ENCODE data around the gene HLCS. TPM values are rescaled to one million over a fixed set of nuclear protein-coding genes. Genes with fewer than 3 reads are reported as not detected.
"Not testable (repeated sequence)": the region's sequence is repeated elsewhere in the genome, so short reads cannot be mapped to it uniquely, and the experiment has no call there.

Gene HLCS
- total and polyA plus RNA-seq, 7 donors, result 3.0 to 26.0 (median 12.5) TPM

- Histone ChIP-seq H3K36me3 (no peaks in the 10 kb centered on the region), H3K27me3 (peaks cover 0 to 13% (median 7%) of the 10 kb centered on the region in 3 donors), H3K27ac (peak overlapping the region; percentile 86 to 92 (median 88)), H3K4me3 (peak overlapping the region; percentile 53 to 60 (median 58)), H3K9me3 (no peaks in the 10 kb centered on the region), H3K4me1 (peaks cover 0 to 9% (median 0%) of the 10 kb centered on the region in 4 donors)
- TF ChIP-seq POLR2A (IDR thresholded peaks at IDR 0.05) (no peak), POLR2AphosphoS5 (IDR thresholded peaks at IDR 0.05) (no peak), EP300 (IDR thresholded peaks at IDR 0.05) (no peak), CTCF (IDR thresholded peaks at IDR 0.05) (no peak)
- intact Hi-C loops (cut with DNase I), result loop anchor here (1.0 to 5.0 kb wide), 3 partner anchors 24 to 82 kb away; partner anchors contain the start of genes HLCS, PIGP and TTC3
- DNase-seq, result no peak
- WGBS, 2 donors, result 66 to 78% methylated on average over 21 of the region's 21 CpGs
Observed at GRCh38 chr21:36990508-36991205, 24.2 kb upstream of the HLCS start.

GRCh38 chr21:36989699-36990507, 23.4 kb upstream of the HLCS start:
- peak overlapping the region; percentile 86 to 92 (median 88) for H3K27ac ChIP-seq
- DNase-seq, result peak; percentile 97
- peak in 3 of 4 donors; percentile 3 to 48 (median 41) for TF ChIP-seq POLR2AphosphoS5 (IDR thresholded peaks at IDR 0.05)
- TF ChIP-seq POLR2A (IDR thresholded peaks at IDR 0.05), result no peak
- TF ChIP-seq CTCF (IDR thresholded peaks at IDR 0.05), result peak in 2 of 4 experiments; percentile 70 to 94
- peaks cover 0 to 9% (median 0%) of the 10 kb centered on the region in 4 donors for H3K4me1 ChIP-seq
- H3K4me3 ChIP-seq, result peak overlapping the region; percentile 53 to 60 (median 58)
- intact Hi-C loops (cut with DNase I), result loop anchor here (1.0 to 5.0 kb wide), 3 partner anchors 24 to 82 kb away; partner anchors contain the start of genes HLCS, PIGP and TTC3
- H3K27me3 ChIP-seq, result peaks cover 0 to 13% (median 7%) of the 10 kb centered on the region in 3 donors
- no peaks in the 10 kb centered on the region for H3K9me3 ChIP-seq
- WGBS, 2 donors, result 1 to 3% methylated on average over 97 of the region's 97 CpGs
- H3K36me3 ChIP-seq, result no peaks in the 10 kb centered on the region

GRCh38 chr21:36989199-36989698, 22.8 kb upstream of the HLCS start:
- H3K27ac ChIP-seq, result peak overlapping the region; percentile 86 to 92 (median 88)
- H3K27me3 ChIP-seq; intact Hi-C loops (cut with DNase I); H3K4me1 ChIP-seq; DNase-seq; H3K9me3 ChIP-seq; H3K36me3 ChIP-seq: not testable (repeated sequence)
- H3K4me3 ChIP-seq, result peak overlapping the region; percentile 44 to 60 (median 58)
- 42 to 47% methylated on average over 22 of the region's 22 CpGs for WGBS, 2 donors

DNA sequence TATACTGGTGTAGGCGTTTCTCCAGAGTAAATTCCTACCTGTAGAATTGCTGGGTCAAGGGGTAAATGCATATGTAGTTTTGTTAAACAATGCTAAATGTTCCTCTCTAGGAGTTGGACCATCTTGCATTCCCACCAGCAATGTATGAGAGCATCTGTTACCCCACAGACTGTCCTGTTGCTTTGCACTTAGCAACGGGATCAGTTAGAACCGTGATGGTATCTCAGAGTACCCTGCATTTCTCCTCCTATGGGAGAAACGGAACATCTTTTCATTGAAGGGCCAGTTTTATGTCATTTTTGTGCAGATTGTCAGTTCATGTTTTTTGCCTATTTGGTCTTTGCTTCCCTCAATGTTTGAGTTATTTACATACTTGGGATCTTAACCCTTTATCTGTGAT, 22.1 kb upstream of the HLCS start:
- intact Hi-C loops (cut with DNase I), result no loop called here
- TF ChIP-seq POLR2AphosphoS5 (IDR thresholded peaks at IDR 0.05) (no peak), POLR2A (IDR thresholded peaks at IDR 0.05) (no peak), EP300 (IDR thresholded peaks at IDR 0.05) (no peak), CTCF (IDR thresholded peaks at IDR 0.05) (no peak)
- Histone ChIP-seq H3K27ac (no peak overlapping the region), H3K9me3 (no peaks in the 10 kb centered on the region), H3K27me3 (no peaks in the 10 kb centered on the region), H3K36me3 (no peaks in the 10 kb centered on the region), H3K4me1 (peaks cover 0 to 9% (median 0%) of the 10 kb centered on the region in 4 donors), H3K4me3 (no peak overlapping the region)
- 65 to 89% methylated on average over 4 of the region's 4 CpGs for WGBS, 2 donors
- DNase-seq, result no peak

GRCh38 chr21:36987845-36988244, 21.4 kb upstream of the HLCS start:
- no peaks in the 10 kb centered on the region for H3K27me3 ChIP-seq
- no peak overlapping the region for H3K27ac ChIP-seq
- no peak for DNase-seq
- intact Hi-C loops (cut with DNase I), result no loop called here
- no peak overlapping the region for H3K4me3 ChIP-seq
- H3K36me3 ChIP-seq, result no peaks in the 10 kb centered on the region
- H3K9me3 ChIP-seq, result no peaks in the 10 kb centered on the region
- H3K4me1 ChIP-seq, result peaks cover 0 to 9% (median 0%) of the 10 kb centered on the region in 4 donors
- TF ChIP-seq POLR2AphosphoS5 (IDR thresholded peaks at IDR 0.05) (no peak), EP300 (IDR thresholded peaks at IDR 0.05) (no peak), CTCF (IDR thresholded peaks at IDR 0.05) (no peak), POLR2A (IDR thresholded peaks at IDR 0.05) (no peak)

Measured in sigmoid colon (tissue), 7 donors.